Gastroesophageal sphincter (tissue), 4 donors: Measurements from ENCODE around the gene PHF23. TPM values are rescaled to one million over a fixed set of nuclear protein-coding genes. Genes with fewer than 3 reads are reported as not detected.

Experiments
- ATAC-seq: fragments of 150-250 bp; one replicate; pipeline ENCODE4 v1.9.1; 2016; ENCODE audit warnings: mild to moderate bottlenecking, moderate library complexity
- H3K27ac ChIP-seq, 4 donors: fragments of 200-600 bp; sonication (generic) in 3 of 4; 1 replicate in 3 of 4; 2 replicates in 1 of 4; pipeline ENCODE4 v1.5.1; 2016 to 2019
- H3K27me3 ChIP-seq: fragments of 200-600 bp; sonication (generic); one replicate; pipeline ENCODE4 v1.5.1; 2019
- H3K36me3 ChIP-seq, 2 donors: fragments of 200-600 bp; sonication (generic); one replicate each; pipeline ENCODE4 v1.5.1; 2019; ENCODE audit warnings: control low read depth in 1 of 2
- H3K4me1 ChIP-seq, 3 donors: fragments of 200-600 bp; sonication (generic); 1 replicate in 2 of 3; 2 replicates in 1 of 3; pipeline ENCODE4 v1.5.1; 2016 to 2019; ENCODE audit warnings: control low read depth in 2 of 3
- H3K4me3 ChIP-seq, 2 donors: fragments of 200-600 bp; sonication (generic); one replicate each; pipeline ENCODE4 v1.5.1; 2019; ENCODE audit warnings: mild to moderate bottlenecking in 1 of 2, moderate library complexity in 1 of 2
- H3K9me3 ChIP-seq, 3 donors: fragments of 200-600 bp; sonication (generic); one replicate each; pipeline ENCODE4 v1.5.1; 2017 to 2019; ENCODE audit warnings: control low read depth in 2 of 3
- CTCF ChIP-seq, 4 experiments: fragments of 200-600 bp in 2 of 4; fragments of 450-650 bp in 2 of 4; sonication (generic) in 1 of 4; IDR thresholded peaks; one replicate each; pipeline ENCODE4 v1.5.1; 2017 to 2019; ENCODE audit warnings: antibody characterized with exemption in 4 of 4, mild to moderate bottlenecking in 2 of 4, moderate library complexity in 2 of 4
- EP300 ChIP-seq: sonication (generic); formaldehyde crosslinking; IDR thresholded peaks from one replicate; pipeline ENCODE4 v1.6.1; 2017; ENCODE audit warnings: antibody characterized with exemption, mild to moderate bottlenecking
- POLR2A ChIP-seq, 2 donors: fragments of 450-650 bp; IDR thresholded peaks; one replicate each; pipeline ENCODE4 v1.6.1; 2017; ENCODE audit warnings: antibody characterized with exemption in 2 of 2, mild to moderate bottlenecking in 2 of 2, moderate library complexity in 1 of 2
- POLR2AphosphoS5 ChIP-seq: sonication (generic); formaldehyde crosslinking; IDR thresholded peaks from one replicate; pipeline ENCODE4 v1.6.1; 2017; ENCODE audit warnings: antibody characterized with exemption
- WGBS, 2 donors: methylation state at CpG; one replicate each; pipeline ENCODE4 v1.1.5; 2018; ENCODE audit warnings: low coverage in 1 of 2; 5-methylcytosine and 5-hydroxymethylcytosine counted together
- total RNA-seq, 4 donors: library from RNA; depleted of rRNA; stranded (reverse); fragments of >200 nt; gene quantifications; one replicate each; pipeline ENCODE4 v1.1.0, GENCODE V29; 2016

Gene PHF23
- total RNA-seq, 4 donors from 2014 or later: 29.4 to 38.2 (median 31.0) TPM

- H3K4me1 ChIP-seq: peaks cover 0 to 49% (median 3%) of the 10 kb centered on the region in 3 donors
- H3K36me3 ChIP-seq: peaks cover 0 to 40% of the 10 kb centered on the region in 2 donors
- H3K27me3 ChIP-seq: no peaks in the 10 kb centered on the region
- no peaks in the 10 kb centered on the region for H3K9me3 ChIP-seq
- TF ChIP-seq EP300 (no peak), POLR2A (IDR thresholded peaks at IDR 0.05) (peak in 1 of 2 donors; percentile 9), CTCF (IDR thresholded peaks at IDR 0.05) (no peak), POLR2AphosphoS5 (peak; percentile 27)
- peak; percentile 95 for ATAC-seq
- H3K4me3 ChIP-seq: peak overlapping the region; percentile 57 to 59
- H3K27ac ChIP-seq: peak overlapping the region; percentile 30 to 84 (median 72)
- 0% methylated on average over 2 to 20 of the region's 34 CpGs for WGBS, 2 donors
These were observed 34.3 kb downstream of the PHF23 start for GRCh38 chr17:7204828-7205461.

GRCh38 chr17:7204336-7204735, 34.9 kb downstream of the PHF23 start:
- peak overlapping the region; percentile 57 to 59 for H3K4me3 ChIP-seq
- peaks cover 0 to 41% of the 10 kb centered on the region in 2 donors for H3K36me3 ChIP-seq
- H3K27ac ChIP-seq: peak overlapping the region in 3 of 4 donors; percentile 71 to 84 (median 72)
- H3K27me3 ChIP-seq: no peaks in the 10 kb centered on the region
- no peaks in the 10 kb centered on the region for H3K9me3 ChIP-seq
- no peak for TF ChIP-seq CTCF (IDR thresholded peaks at IDR 0.05)
- TF ChIP-seq POLR2A (IDR thresholded peaks at IDR 0.05): no peak
- no peak for TF ChIP-seq POLR2AphosphoS5
- TF ChIP-seq EP300: no peak
- ATAC-seq: no peak
- H3K4me1 ChIP-seq: peaks cover 0 to 49% (median 3%) of the 10 kb centered on the region in 3 donors
- 10 to 36% methylated on average over 2 to 6 of the region's 15 CpGs for WGBS, 2 donors

- no peaks in the 10 kb centered on the region for H3K27me3 ChIP-seq
- H3K9me3 ChIP-seq: no peaks in the 10 kb centered on the region
- TF ChIP-seq POLR2A (IDR thresholded peaks at IDR 0.05) (no peak), POLR2AphosphoS5 (no peak), EP300 (no peak), CTCF (IDR thresholded peaks at IDR 0.05) (no peak)
- H3K4me1 ChIP-seq: peaks cover 0 to 48% (median 3%) of the 10 kb centered on the region in 3 donors
- 94% methylated on average over 3 of the region's 16 CpGs; no CpG with 5 or more reads in 1 of the 2 donors for WGBS, 2 donors
- peak overlapping the region in 1 of 4 donors; percentile 84 for H3K27ac ChIP-seq
- H3K4me3 ChIP-seq: no peak overlapping the region
- peaks cover 0 to 49% of the 10 kb centered on the region in 2 donors for H3K36me3 ChIP-seq
- ATAC-seq: no peak
These were observed 35.9 kb downstream of the PHF23 start for GRCh38 chr17:7203391-7203790.

- Histone ChIP-seq H3K9me3 (no peaks in the 10 kb centered on the region), H3K27ac (no peak overlapping the region), H3K4me1 (no peaks in the 10 kb centered on the region), H3K27me3 (no peaks in the 10 kb centered on the region), H3K36me3 (peaks cover 0 to 85% of the 10 kb centered on the region in 2 donors), H3K4me3 (no peak overlapping the region)
- 82 to 84% methylated on average over 3 to 4 of the region's 22 CpGs for WGBS, 2 donors
- TF ChIP-seq POLR2AphosphoS5 (no peak), EP300 (no peak), CTCF (IDR thresholded peaks at IDR 0.05) (no peak), POLR2A (IDR thresholded peaks at IDR 0.05) (no peak)
- no peak for ATAC-seq
These were observed 42.4 kb downstream of the PHF23 start for GRCh38 chr17:7196651-7197401.
